HG02610 (cell line): ENCODE results near the gene TET2.

Experiments used
- ATAC-seq: cut with Tn5 transposase; IDR thresholded peaks from one replicate; pipeline ENCODE4 v1.9.1; 2021; ENCODE audit warnings: mild to moderate bottlenecking, moderate library complexity; ENCODE audit not compliant: unreplicated experiment

TET2 gene

DNA sequence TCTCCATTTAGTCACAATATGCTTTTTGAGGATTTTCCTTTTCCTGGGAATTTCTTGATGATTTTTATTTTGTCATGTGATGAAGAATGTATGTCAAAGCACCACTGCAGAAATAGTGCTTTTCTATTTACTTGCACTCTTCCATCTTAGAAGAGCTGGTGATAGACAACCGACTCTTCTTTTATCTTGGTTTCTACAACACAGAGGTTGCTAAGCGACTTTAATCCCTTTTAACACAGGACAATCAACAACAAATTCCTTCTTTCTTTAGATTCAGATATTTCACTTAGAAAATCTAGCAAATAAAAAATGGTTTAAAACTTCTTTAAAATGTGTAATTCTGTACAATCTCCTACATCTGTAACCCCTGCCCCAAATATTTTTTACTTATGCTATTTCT, 34.6 kb downstream of the TET2 start:
- ATAC-seq: no peak

DNA sequence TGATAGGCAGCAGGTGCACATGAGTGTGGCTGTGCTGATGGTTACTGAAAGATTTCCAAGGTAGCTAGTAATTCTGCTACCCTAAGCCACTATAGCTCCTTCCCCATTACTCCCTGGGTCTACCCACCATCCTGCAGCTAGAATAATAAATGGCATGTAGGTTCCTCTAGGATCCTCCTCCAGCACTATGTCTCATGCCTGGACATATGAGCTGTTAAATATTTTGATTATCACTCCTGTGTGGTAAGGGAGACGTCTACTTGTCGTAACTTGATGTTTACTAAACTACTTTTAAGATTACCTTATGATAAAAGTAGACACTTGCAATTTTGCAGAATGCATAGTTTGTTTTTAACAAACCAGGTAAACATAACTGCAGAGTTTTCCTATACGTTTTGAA, 35.5 kb downstream of the TET2 start:
- no peak for ATAC-seq

DNA sequence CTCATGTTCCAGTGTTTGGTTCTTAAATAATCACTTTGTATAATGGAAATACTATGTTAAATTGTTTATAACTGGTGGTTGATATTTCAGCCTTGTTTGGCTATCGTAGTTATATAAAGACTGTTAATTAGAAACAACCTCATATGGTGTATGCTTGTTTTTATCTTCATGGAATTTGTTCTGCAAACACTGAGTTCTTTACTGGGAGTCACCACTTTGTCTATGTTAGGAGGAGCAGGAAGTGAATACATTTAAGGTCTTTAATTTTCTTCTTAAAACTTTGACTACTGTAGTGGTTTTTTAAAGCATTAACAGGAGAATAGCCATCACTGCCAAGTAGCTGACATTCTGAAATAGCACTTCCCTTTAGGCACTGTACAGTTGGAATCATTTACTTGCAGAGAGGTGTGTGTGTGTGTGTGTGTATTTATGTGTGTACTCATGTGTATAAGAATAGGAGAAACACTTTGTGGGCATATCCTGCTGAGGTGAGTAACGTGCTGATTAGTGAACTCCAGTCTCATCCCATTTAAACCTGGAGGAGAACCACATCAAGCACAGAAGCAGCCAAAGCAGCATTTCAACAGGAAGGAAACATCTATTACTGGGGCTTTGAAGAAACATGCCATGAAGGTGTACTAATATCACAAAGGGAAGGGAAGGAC, 37.8 kb downstream of the TET2 start:
- no peak for ATAC-seq

DNA sequence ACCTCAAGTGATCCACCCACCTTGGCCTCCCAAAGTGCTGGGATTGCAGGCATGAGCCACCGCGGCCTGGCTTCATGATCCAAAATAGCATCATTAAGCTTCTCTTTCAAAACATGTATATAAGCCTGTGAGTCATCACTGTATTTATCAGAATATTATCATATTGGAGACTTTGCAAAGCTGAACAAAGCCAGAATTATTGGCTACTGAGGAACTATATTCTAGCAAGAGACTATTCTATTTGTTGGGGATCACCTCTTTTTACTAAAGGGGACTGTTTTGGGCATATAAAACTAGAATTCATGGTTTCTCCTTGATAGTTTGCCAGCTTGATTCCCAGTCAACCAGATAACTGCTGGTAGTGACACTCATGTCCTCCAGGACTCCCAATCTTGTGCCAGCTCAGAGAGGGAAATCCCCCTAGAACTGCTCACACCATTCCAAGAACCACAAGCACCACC, 40.1 kb downstream of the TET2 start:
- ATAC-seq: no peak

DNA sequence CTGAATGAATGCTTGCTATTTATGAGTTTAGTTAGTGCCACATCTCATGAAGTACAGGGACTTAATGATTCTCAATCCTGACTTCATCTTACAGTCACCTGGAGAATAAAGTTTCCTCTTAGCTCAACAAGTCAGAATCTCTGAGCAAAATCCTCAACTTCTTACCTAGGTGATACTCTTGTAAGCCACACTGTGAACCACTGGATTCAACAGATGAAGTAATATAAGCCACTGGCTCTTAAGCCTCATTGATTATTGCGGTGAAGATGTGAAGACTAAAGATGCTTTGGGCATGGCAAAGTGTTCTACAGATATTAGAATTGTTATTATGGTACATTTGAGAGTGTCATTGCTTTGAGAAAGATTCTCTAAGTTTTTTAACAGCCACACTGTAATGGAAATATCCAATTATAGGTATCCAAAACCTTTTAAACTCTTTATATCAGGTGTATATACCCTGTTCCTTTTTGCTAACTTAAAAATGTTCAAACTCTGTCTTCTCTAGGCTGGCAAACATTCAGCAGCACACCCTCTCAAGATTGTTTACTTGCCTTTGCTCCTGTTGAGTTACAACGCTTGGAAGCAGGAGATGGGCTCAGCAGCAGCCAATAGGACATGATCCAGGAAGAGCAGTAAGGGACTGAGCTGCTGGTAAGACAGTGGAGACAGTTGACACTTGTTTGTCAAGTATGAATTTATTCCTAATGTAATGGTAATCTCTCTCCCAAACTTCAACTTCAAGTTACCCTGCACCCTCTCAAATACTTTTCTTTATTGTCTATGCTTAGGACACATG, 43.4 kb downstream of the TET2 start:
- no peak for ATAC-seq

DNA sequence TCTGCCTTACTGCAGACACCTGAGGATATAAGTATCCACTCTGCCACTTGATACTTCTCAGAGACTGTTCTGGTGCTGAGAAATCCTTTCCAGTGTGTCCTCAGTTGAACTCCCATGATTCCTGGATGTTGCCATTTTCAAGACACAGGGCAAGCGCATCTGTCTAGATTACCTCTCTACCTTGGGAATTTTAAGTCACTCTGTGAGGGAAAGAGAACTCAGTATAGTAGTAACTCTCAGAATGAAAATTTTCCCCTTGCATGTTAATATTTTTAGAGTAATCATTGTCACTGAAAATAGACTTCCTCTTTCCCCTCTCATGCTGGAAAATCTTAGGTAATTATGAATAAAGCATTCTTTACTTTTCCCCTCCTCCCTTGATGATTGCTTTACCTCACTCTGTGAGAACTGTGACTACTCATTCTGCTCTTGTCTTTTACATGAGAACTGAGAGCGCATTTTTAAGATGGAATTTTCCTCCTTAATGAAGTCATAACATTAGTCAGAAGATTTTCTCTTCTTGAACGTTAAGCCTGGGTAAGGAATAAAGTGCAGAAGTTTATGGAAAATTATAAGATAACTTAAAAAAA, 45.0 kb downstream of the TET2 start:
- peak; percentile 59 for ATAC-seq

DNA sequence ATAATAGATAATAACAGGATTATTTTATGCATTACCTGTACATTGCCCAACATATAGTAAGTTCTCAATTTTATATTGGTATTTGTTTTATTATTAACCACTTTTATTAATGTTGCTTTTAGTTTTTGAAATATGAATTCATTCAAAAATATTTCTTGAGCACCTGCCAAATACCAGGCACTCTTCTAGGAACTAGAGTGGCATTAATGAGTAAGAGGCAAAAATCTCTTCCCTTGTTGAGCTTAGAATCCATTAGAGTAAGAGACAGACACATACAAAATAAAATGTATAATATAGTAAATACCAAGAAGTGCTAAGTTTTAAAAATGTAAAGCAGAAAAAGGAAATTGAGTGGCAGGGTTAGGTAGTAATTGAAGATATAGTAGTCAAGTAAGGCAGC, 45.8 kb downstream of the TET2 start:
- no peak for ATAC-seq

DNA sequence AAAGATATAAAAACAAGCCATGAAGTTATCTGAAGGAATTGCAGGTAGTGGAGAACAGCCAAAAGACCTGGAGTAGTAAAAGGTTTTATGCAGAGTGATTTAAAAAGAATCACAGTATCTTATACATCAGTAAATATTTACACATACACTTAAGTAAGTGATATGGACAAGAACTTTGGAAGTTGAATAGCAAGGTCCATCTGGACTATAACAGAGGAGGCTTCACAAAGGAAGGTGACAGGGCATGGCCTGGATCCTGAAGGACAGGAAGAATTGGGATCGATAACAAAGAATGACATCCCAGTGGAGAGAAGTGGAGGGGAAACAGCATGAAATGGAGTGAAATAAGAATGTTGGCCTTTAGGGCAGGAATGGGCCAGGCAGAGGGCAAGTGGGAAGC, 46.2 kb downstream of the TET2 start:
- ATAC-seq: no peak

DNA sequence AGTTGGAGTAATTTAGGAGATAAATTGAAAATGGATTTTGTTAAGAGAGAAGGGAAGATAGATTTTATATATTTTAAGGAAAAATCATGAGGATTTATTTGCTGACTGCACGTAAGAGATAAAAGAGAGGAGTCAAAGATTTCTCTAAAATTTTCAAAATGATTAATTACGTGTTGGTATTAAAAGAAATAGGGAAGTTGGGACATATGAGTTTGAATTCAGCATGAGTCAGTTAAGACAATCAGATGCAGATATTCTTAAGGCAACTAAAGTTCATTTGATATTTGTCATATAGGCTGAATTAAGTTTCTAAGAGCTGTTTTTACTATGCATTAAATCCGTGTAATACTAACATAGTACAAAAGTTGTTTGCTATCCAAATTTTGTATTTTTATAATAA, 46.9 kb downstream of the TET2 start:
- ATAC-seq: no peak

DNA sequence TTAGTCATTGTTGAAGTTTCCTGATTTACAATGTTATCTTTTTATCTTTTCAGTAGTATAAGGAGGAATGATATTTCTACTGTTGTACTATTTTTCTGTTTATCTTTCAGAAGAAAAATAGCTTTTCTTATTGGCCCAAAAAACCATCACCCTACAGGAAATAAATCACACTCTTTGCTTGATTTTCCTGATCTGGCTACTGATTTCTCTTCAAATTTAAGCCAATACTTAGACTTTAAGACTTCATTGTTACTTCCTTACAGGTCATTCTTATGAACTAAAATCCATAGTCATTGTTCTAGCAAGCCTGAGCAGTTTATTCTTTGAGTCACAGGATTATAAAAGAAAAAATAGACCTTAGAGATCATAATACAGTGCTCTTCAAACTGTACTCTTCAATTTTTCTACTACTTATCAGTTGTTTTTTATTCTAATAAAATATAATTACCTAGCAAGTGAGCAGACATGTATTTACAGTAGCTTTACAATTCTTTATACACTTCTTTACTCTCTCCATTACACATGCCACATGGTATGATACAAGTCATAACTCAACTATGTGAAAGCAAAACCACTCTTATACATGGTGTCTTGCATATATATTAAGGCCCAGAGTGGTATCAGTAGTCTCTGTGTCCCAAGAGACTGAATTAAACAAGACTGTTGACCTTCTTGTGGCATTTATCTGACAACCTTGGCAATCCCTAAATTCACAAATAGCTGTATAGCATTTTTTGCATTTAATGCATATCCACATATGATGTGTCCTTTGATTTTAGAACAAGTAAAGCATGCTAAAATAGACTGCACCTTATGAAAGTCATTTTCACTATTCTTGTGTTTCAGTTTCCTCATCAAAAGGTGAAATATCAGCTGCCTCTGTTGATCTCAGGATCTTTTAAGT, 47.9 kb downstream of the TET2 start:
- ATAC-seq: peak; percentile 82

DNA sequence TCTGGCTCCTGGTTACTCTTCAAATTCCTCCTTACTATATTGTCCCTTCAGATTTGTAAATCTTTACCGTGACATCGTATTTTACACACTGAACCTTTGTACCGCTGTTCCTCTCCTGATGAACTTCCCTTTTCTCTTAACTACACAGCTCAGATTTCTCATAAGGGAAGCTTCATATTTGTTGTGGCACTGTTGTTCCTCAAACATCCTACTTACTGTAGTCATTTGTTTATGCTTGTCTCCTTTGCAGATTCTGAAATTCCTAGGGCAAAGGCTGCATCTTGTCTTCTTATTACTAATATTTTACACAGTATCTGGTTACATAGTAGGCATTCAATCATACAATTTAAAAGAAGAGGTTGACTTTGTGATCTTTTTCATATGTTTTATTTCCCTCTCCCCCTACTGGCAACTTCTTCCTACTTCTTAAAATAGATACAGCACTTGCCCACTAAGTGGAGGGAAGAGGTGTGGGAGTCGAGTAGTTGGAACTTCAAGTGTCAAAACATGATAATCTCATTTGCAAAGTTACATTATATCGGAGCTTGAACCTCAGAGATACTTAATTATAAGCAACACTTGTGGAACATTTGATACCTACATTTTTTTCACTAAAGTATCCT, 50.0 kb downstream of the TET2 start:
- ATAC-seq: no peak

DNA sequence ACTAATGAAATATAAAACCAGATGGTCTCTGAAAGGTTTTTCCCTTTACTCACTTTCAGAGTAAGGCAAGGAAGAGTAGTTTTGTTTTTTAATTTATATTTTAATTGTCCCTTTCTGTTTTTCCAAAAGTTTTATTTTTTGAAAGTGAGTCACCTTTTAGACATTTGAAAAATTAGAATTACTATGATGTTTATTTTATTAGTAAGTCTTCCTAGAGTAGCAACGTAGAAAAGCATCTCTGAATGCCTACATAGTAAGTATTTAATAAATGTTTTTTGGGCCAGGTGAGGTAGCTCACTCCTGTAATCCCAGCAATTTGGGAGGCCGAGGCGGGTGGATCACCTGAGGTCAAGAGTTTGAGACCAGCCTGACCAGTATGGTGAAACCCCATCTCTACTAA, 51.1 kb downstream of the TET2 start:
- no peak for ATAC-seq

DNA sequence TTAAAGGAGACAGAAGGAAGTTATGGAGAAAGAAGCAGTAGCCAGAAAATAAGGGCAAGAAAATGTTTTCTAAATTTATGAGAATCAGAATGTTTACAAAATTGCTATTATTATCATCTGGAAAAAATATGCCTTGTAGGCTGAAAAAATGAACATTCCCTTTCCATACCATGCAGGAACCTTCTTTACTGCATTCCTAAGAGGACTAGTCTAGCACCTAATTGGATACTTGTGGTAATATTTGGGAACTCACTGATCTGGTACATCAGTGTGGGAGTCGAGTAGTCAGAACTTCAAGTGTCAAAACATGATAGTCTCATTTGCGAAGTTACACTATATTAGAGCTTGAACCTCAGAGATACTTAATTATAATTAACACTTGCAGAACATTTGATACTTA, 51.9 kb downstream of the TET2 start:
- no peak for ATAC-seq

DNA sequence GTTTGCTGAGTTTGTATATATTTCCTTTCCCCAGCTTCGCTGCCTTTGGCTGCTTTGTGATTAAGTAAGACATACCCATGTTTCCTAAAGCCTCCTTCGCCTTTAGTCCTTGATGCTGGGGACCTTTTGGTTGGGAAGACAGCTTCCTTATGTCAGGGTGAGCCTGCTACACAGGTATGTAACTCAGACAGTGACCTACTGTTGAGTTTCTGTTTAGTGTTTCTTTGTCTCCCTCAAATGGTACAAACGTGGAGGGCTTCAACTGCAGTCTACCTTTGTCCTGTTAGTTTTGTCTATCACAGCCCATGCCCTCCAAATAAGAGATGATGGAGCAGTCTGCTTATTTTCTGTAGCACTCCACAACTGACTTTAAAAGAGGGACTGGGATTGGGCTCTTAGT, 59.5 kb downstream of the TET2 start:
- ATAC-seq: no peak

DNA sequence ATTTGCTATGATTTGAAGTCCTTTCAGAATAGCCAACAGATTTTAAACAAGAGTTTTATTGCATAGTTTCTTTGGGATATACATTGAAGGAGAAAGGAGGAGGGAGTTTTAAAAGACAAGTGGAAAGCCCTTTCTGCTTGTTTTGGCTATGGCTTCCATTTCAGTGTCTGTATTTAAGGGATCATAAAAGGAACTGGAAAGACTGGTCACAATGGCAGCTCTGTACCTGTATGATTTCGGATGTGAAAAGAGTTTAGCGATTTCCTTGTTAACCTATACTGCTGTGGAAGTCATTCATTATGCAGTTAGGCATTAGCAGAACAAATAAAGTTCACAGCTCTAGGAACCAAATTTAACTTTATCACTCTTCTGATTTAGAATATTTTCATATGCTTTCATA, 60.7 kb downstream of the TET2 start:
- no peak for ATAC-seq

DNA sequence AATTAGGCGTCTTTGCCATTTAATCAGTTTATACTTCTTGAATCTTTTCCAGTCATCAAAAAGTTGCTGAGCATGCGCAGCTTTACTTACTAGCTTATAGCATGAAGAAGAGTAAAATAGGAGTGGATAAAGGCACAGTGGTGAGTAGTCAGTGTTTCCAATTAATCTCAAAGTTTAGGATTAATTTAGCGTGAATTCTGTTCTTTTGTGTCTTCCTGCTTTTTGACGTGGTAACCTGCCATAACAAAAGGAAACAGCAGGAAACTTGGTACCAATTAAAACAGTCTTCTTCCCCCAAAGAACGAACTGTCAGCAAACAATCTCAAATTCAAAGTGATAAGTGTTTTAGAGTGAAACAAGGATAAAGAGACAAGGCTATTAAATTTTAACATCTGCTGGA, 61.9 kb downstream of the TET2 start:
- no peak for ATAC-seq

DNA sequence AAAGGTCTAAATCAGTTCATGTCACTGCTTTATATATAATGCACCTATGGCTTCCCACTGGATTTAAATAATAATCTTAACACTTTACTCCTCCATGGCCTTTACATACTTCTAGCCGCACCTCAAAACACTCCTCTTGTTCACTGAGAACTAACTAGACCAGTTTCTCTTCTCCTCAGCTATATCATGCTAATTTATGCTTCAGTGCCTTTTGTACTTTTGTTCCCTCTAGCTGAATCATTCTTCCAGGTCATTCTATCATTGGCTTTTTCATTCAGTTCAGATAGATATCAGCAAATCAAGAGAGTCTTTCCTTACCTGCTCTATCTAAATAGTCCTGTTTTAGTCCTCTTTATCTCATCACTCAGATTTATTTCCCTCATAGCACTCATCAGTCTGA, 64.2 kb downstream of the TET2 start:
- no peak for ATAC-seq

DNA sequence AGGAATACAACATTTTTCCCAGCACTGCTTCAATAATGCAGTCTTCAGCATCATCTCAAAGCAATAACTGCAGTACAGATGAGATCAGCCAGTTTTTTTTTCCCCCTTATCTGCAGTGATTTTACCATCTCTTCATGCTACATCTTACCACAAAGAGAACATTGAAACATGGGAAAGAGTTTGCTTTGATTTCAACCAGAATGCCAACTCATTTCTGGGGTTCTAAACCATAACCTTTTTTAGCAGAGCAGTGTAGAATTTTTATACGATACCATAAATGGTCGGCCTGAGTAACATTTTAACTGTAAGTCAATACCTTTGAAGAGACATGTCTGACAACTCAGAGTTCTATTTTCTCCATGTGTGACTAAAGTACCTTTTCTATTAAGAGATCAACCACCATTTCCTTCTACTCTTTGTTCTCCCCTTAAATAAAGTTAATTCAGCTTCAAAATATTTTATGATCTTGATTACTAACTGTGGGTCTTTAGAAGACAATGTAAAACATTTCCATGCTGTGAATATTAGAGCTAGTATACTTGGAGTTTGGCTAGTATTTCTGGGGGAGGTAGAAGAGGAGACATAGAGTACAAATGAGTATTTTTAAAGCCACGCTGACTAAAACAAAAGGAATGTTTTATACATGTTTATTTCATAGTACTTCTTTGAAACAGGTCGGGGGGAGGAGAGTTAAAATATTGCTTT, 69.1 kb downstream of the TET2 start:
- peak; percentile 76 for ATAC-seq

DNA sequence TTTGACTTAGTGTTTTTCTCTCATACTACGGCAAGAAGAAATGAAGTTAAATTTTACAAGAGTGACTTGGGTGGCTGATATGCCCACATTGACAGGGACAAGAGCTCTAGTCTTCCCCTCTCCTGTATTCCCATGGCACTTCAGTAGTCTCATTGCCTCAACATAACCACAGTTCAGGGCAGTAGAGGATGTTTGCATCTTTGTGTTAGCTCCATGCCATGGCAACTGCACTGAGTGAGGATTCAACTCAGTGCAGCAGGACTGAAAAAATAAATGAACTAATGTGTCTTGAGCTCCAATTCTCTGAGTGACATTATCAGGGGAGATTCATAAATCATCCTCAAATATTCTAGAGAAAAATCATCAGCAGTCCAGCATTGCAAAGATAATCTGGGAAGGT, 78.8 kb downstream of the TET2 start:
- no peak for ATAC-seq

DNA sequence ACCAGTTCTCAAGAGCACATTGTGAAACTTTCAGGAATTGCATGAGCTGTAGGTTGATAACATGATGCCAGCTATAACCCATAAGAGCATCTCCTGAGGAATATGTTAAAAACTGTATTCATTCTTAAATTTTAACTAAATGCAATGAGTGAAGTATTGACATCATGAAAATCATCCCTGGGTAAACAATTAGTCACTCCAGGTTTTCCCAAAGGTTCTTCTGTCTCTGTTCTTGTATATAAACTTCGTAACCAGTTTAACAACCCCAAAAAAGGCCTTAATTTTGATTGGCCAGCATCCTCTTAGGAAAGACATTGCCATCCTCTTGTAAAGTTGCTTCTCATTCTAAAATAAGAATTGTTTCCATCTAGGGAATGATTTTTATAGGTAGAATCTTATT, 80.4 kb downstream of the TET2 start:
- no peak for ATAC-seq
